Sigmoid colon (tissue), 7 donors: Measurements from ENCODE around the gene ABO. TPM values are rescaled to one million over a fixed set of nuclear protein-coding genes. Genes with fewer than 3 reads are reported as not detected.

ENCODE experiments used
- DNase-seq: peaks from one replicate; pipeline ENCODE4 v3.0.0-alpha.2; 2019
- H3K27ac ChIP-seq, 4 donors: fragments of 200-600 bp; sonication (generic); one replicate each; pipeline ENCODE4 v1.5.1; 2016 to 2019; ENCODE audit warnings: mild to moderate bottlenecking in 1 of 4
- H3K27me3 ChIP-seq, 3 donors: fragments of 200-600 bp; sonication (generic); one replicate each; pipeline ENCODE4 v1.5.1; 2019; ENCODE audit warnings: mild to moderate bottlenecking in 1 of 3
- H3K36me3 ChIP-seq, 4 donors: fragments of 200-600 bp; sonication (generic); one replicate each; pipeline ENCODE4 v1.5.1; 2016 to 2019
- H3K4me1 ChIP-seq, 4 donors: fragments of 200-600 bp; sonication (generic); one replicate each; pipeline ENCODE4 v1.5.1; 2017 to 2019
- H3K4me3 ChIP-seq, 4 donors: fragments of 200-600 bp; sonication (generic); one replicate each; pipeline ENCODE4 v1.5.1; 2017 to 2019; ENCODE audit warnings: mild to moderate bottlenecking in 2 of 4, moderate library complexity in 1 of 4
- H3K9me3 ChIP-seq, 4 donors: fragments of 200-600 bp in 3 of 4; sonication (generic) in 3 of 4; one replicate each; pipeline versions ENCODE4 v1.5.1 to v1.6.1; 2013 to 2019
- EP300 ChIP-seq, 4 donors: sonication (generic); formaldehyde crosslinking; IDR thresholded peaks; one replicate each; pipeline ENCODE4 v1.6.1; 2017; ENCODE audit warnings: antibody characterized with exemption in 4 of 4
- POLR2A ChIP-seq, 2 donors: fragments of 450-650 bp; IDR thresholded peaks; one replicate each; pipeline ENCODE4 v1.6.1; 2016; ENCODE audit warnings: antibody characterized with exemption in 2 of 2, mild to moderate bottlenecking in 2 of 2, moderate library complexity in 2 of 2
- POLR2AphosphoS5 ChIP-seq, 4 donors: sonication (generic); formaldehyde crosslinking; IDR thresholded peaks; one replicate each; pipeline ENCODE4 v1.6.1; 2017; ENCODE audit warnings: antibody characterized with exemption in 4 of 4
- WGBS, 2 donors: extraction: QIAGEN DNeasy Blood & Tissue Kit; methylation state at CpG; one replicate each; pipeline ENCODE4 v1.1.7; 2013; 5-methylcytosine and 5-hydroxymethylcytosine counted together
- intact Hi-C: fragments of 100-400 bp; cut with DNase I; formaldehyde crosslinking; loops from one replicate; pipeline ENCODE4 v1.15.1; 2023
- polyA plus RNA-seq, 3 donors: library from polyadenylated mRNA; stranded (reverse); fragments of 200-250 nt; gene quantifications; one replicate each; pipeline ENCODE4 v1.2.3, GENCODE V29; 2013
- total RNA-seq, 4 donors: library from RNA; depleted of rRNA; stranded (reverse); fragments of >200 nt; gene quantifications; one replicate each; pipeline ENCODE4 v1.1.0, GENCODE V29; 2016
- TF ChIP-seq, protein P1 (sequence below), 4 experiments: fragments of 450-650 bp in 3 of 4; fragments of 200-600 bp in 1 of 4; IDR thresholded peaks; one replicate each; pipeline ENCODE4 v1.5.1; 2016 to 2019; ENCODE audit warnings: antibody characterized with exemption in 4 of 4, mild to moderate bottlenecking in 3 of 4, moderate library complexity in 2 of 4
- donor health status: healthy with polysubstance abuse.
- donor health status: Bipolar disorder and iron deficiency.
- donor health status: healthy.

ABO gene
- total and polyA plus RNA-seq, 7 donors: 0.36 to 27.3 (median 1.5) TPM

DNA sequence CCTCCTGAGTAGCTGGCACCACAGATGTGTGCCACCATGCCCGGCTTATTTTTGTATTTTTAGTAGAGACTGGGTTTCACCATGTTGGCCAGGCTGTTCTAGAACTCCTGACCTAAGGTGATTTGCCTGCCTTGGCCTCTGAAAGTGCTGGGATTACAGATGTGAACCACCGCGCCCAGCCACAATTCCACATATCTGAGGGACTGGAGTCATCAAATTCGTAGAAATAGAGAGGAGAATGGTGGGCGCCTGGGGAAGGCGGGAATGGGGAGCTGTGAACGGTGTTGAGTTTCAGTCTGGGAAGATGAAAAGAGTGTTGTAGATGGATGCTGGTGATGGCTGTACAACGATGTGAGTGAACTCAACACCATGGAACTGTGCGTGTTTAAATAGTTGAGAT lies 1.9 kb upstream of the ABO start:
- H3K27ac ChIP-seq: no peak overlapping the region
- WGBS, 2 donors: 83 to 94% methylated on average over 9 of the region's 9 CpGs
- no peak for DNase-seq
- H3K36me3 ChIP-seq: no peaks in the 10 kb centered on the region
- no peak overlapping the region for H3K4me3 ChIP-seq
- no peaks in the 10 kb centered on the region for H3K9me3 ChIP-seq
- peaks cover 0 to 9% (median 5%) of the 10 kb centered on the region in 4 donors for H3K4me1 ChIP-seq
- intact Hi-C loops: no loop called here
- peaks cover 15 to 48% (median 17%) of the 10 kb centered on the region in 3 donors for H3K27me3 ChIP-seq
- TF ChIP-seq, protein P1, sequence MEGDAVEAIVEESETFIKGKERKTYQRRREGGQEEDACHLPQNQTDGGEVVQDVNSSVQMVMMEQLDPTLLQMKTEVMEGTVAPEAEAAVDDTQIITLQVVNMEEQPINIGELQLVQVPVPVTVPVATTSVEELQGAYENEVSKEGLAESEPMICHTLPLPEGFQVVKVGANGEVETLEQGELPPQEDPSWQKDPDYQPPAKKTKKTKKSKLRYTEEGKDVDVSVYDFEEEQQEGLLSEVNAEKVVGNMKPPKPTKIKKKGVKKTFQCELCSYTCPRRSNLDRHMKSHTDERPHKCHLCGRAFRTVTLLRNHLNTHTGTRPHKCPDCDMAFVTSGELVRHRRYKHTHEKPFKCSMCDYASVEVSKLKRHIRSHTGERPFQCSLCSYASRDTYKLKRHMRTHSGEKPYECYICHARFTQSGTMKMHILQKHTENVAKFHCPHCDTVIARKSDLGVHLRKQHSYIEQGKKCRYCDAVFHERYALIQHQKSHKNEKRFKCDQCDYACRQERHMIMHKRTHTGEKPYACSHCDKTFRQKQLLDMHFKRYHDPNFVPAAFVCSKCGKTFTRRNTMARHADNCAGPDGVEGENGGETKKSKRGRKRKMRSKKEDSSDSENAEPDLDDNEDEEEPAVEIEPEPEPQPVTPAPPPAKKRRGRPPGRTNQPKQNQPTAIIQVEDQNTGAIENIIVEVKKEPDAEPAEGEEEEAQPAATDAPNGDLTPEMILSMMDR (IDR thresholded peaks at IDR 0.05): no peak
- TF ChIP-seq POLR2AphosphoS5 (IDR thresholded peaks at IDR 0.05): no peak
- TF ChIP-seq POLR2A (IDR thresholded peaks at IDR 0.05): no peak
- TF ChIP-seq EP300 (IDR thresholded peaks at IDR 0.05): no peak

DNA sequence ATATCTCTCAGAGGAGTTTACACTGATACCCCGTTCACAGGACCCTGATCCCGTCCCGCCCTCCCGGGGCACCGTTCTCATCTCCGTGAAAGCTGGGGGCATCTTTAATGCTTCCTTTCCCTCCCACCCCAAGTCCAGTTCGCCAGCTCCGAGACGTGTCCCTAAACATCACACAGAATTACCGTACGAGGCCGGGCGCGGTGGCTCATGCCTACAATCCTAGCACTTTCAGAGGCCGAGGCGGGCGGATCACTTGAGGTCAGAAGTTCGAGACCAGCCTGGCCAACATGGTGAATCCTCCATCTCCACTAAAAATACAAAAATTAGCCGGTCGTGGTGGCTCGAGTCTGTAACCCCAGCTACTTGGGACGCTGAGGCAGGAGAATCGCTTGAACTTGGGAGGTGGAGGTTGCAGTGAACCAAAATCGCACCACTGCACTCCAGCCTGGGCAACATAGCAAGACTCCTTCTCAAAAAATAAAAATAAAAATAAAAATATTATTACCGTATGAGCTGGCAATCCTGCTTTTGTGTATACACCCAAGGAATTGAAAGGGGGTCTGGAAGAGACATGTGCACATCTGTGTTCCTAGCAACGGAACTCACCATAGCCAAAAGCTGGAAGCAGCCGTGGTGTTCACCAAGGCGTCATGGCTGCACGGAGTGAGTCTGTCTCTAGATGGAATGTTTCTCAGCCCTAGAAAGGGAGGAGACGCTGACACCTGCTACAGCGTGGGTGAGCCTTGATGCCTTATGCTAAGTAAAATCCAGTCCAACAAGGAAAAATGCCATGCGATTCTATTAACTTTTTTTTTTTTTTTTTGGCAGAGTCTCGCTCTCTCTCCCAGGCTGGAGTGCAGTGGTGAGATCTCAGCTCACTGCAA lies 1.2 kb upstream of the ABO start:
- intact Hi-C loops: no loop called here
- H3K9me3 ChIP-seq: no peaks in the 10 kb centered on the region
- H3K27ac ChIP-seq: no peak overlapping the region
- peaks cover 15 to 48% (median 17%) of the 10 kb centered on the region in 3 donors for H3K27me3 ChIP-seq
- H3K4me3 ChIP-seq: peak overlapping the region; percentile 24 to 48 (median 44)
- no peak for DNase-seq
- no peaks in the 10 kb centered on the region for H3K36me3 ChIP-seq
- TF ChIP-seq, protein P1 (IDR thresholded peaks at IDR 0.05): no peak
- no peak for TF ChIP-seq EP300 (IDR thresholded peaks at IDR 0.05)
- no peak for TF ChIP-seq POLR2A (IDR thresholded peaks at IDR 0.05)
- no peak for TF ChIP-seq POLR2AphosphoS5 (IDR thresholded peaks at IDR 0.05)
- peaks cover 0 to 9% (median 5%) of the 10 kb centered on the region in 4 donors for H3K4me1 ChIP-seq
- WGBS, 2 donors: 21 to 47% methylated on average over 33 of the region's 33 CpGs

DNA sequence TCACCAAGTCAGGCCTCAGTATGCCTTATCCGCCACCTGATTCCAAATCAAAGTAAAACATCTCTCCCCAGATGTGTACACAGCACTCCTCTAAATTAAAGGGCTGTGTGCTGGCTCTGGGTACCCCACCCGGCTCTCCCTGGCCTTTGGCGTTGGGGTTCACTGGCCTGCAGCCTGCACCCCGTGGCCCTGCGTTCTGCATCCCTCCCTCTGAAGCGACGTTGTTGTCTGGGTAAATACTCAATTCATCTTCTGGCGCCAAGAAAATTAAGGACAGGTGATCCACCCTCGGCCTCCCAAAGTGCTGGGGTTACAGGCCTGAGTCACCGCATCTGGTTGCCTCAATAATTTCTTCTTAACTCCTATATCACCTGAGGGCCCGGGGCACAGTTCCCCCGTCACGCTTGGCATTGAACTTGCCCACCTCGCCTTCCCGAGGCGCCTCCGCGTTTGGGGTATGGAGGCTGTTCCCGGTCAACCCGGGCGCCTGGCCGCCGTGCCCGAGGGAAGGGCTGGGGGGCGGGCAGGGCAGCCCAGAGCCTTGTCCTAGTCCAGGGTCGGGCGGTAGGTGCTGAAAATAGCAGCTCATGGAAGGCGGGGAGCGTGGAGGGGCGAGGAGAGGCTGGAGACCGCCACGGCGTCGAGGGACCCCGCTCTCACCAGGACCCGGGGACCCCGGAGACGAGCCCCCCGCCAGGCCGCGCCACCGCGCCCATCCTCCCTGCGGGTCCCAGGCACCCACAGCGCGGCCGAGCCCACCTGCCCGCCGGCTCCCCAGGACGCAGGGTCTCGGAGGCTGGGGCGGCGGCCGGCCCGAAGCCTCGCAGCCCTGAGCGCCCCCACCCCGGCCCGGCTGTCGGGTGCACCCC lies 531 bp downstream of the ABO start:
- Histone ChIP-seq H3K36me3 (no peaks in the 10 kb centered on the region), H3K9me3 (no peaks in the 10 kb centered on the region), H3K4me3 (peak overlapping the region in 3 of 4 donors; percentile 41 to 48 (median 46)), H3K27me3 (peaks cover 15 to 48% (median 17%) of the 10 kb centered on the region in 3 donors), H3K4me1 (peaks cover 0 to 9% (median 5%) of the 10 kb centered on the region in 4 donors), H3K27ac (peak overlapping the region in 3 of 4 donors; percentile 53 to 65 (median 59))
- WGBS, 2 donors: 6 to 24% methylated on average over 60 of the region's 60 CpGs
- DNase-seq: no peak
- intact Hi-C loops: no loop called here
- TF ChIP-seq EP300 (IDR thresholded peaks at IDR 0.05) (no peak), POLR2AphosphoS5 (IDR thresholded peaks at IDR 0.05) (no peak), POLR2A (IDR thresholded peaks at IDR 0.05) (no peak)
- TF ChIP-seq, protein P1 (IDR thresholded peaks at IDR 0.05): no peak

DNA sequence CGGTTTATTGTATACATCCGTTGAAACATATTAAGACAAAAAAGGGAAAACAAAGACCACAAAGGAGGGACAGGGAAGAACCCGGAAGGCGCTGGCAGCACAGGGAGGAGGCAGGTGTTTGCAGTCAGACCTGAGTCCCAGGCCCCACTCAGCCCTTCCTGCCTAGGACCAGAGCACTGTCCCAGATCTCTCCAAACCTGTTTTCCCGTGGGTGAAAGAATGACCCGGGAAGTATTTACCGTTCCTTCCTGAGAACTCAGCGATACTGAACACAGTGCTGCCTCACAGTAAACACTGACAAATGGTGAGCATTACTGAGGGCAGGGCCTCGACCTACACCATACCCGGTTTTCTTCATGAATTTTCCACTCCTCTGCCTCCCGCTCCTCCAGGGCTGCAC lies 1.2 kb downstream of the ABO start:
- intact Hi-C loops: no loop called here
- no peak for DNase-seq
- 16 to 61% methylated on average over 11 of the region's 11 CpGs for WGBS, 2 donors
- Histone ChIP-seq H3K36me3 (no peaks in the 10 kb centered on the region), H3K4me3 (no peak overlapping the region), H3K9me3 (no peaks in the 10 kb centered on the region), H3K4me1 (peaks cover 0 to 9% (median 5%) of the 10 kb centered on the region in 4 donors), H3K27me3 (peaks cover 15 to 48% (median 17%) of the 10 kb centered on the region in 3 donors), H3K27ac (no peak overlapping the region)
- TF ChIP-seq, protein P1 (IDR thresholded peaks at IDR 0.05): no peak
- TF ChIP-seq POLR2A (IDR thresholded peaks at IDR 0.05): no peak
- TF ChIP-seq EP300 (IDR thresholded peaks at IDR 0.05): no peak
- TF ChIP-seq POLR2AphosphoS5 (IDR thresholded peaks at IDR 0.05): no peak
